Keratinocyte (primary cell): Measurements from ENCODE around the gene HDDC2. TPM values are rescaled to one million over a fixed set of nuclear protein-coding genes. Genes with fewer than 3 reads are reported as not detected.

Source experiments
- DNase-seq: peaks from one replicate; pipeline ENCODE4 v3.0.0-alpha.2; 2011; ENCODE audit warnings: low read depth, missing footprints, low spot score
- FAIRE-seq: peaks from 2 replicates; lab custom pipeline; 2011; peaks lifted over from hg19 to GRCh38; lab: Jason Lieb, UNC
- H2AFZ ChIP-seq: 2 replicates; pipeline ENCODE4 v1.6.0; 2012; ENCODE audit warnings: low read length, control low read depth, inconsistent platforms; ENCODE audit not compliant: control insufficient read depth
- H3K27ac ChIP-seq: 2 replicates; pipeline ENCODE4 v1.5.1; 2011; ENCODE audit warnings: low read length; ENCODE audit not compliant: control insufficient read depth, insufficient read depth
- H3K27me3 ChIP-seq: 3 replicates; pipeline ENCODE4 v1.6.0; 2011; ENCODE audit warnings: low read length; ENCODE audit not compliant: control insufficient read depth, insufficient read depth; ENCODE audit errors: extremely low read depth
- H3K36me3 ChIP-seq, 2 experiments: 2 replicates in 1 of 2; 3 replicates in 1 of 2; pipeline ENCODE4 v1.5.1; 2011; ENCODE audit warnings: low read length in 2 of 2, mild to moderate bottlenecking in 1 of 2; ENCODE audit not compliant: control insufficient read depth in 2 of 2, insufficient read depth in 2 of 2; ENCODE audit errors: extremely low read depth in 1 of 2
- H3K4me1 ChIP-seq: 3 replicates; pipeline ENCODE4 v1.5.1; 2011; ENCODE audit warnings: low read length; ENCODE audit not compliant: control insufficient read depth, insufficient read depth; ENCODE audit errors: extremely low read depth
- H3K4me2 ChIP-seq: 3 replicates; pipeline ENCODE4 v1.6.0; 2011; ENCODE audit warnings: low read depth, low read length; ENCODE audit not compliant: control insufficient read depth, insufficient read depth; ENCODE audit errors: extremely low read depth
- H3K4me3 ChIP-seq, 3 experiments: fragments of 200-600 bp in 1 of 3; sonication (generic) in 1 of 3; 2 replicates in 2 of 3; 3 replicates in 1 of 3; pipeline ENCODE4 v1.5.1; 2011 to 2016; ENCODE audit warnings: low read length in 3 of 3, mild to moderate bottlenecking in 3 of 3, control low read depth in 2 of 3, inconsistent platforms in 1 of 3, low read depth in 1 of 3, mixed read lengths in 1 of 3, mixed run types in 1 of 3, moderate library complexity in 1 of 3; ENCODE audit not compliant: control insufficient read depth in 2 of 3, insufficient read depth in 2 of 3; ENCODE audit errors: extremely low read depth in 1 of 3
- H3K79me2 ChIP-seq: 2 replicates; pipeline ENCODE4 v1.6.0; 2012; ENCODE audit warnings: low read length; ENCODE audit not compliant: control insufficient read depth, insufficient read depth
- H3K9ac ChIP-seq: 3 replicates; pipeline ENCODE4 v1.6.0; 2011; ENCODE audit warnings: low read length; ENCODE audit not compliant: control insufficient read depth, insufficient read depth; ENCODE audit errors: extremely low read depth
- H3K9me1 ChIP-seq: 3 replicates; pipeline ENCODE4 v1.6.0; 2011; ENCODE audit warnings: low read length; ENCODE audit not compliant: control insufficient read depth, insufficient read depth; ENCODE audit errors: extremely low read depth
- H3K9me3 ChIP-seq: 2 replicates; pipeline ENCODE4 v1.5.1; 2012; ENCODE audit warnings: low read depth, low read length; ENCODE audit not compliant: control insufficient read depth
- H4K20me1 ChIP-seq: 3 replicates; pipeline ENCODE4 v1.6.0; 2011; ENCODE audit warnings: low read length; ENCODE audit not compliant: control insufficient read depth, insufficient read depth; ENCODE audit errors: extremely low read depth
- CTCF ChIP-seq, 3 experiments: IDR thresholded peaks in 1 of 3; conservative IDR thresholded peaks in 1 of 3; optimal IDR thresholded peaks in 1 of 3; 2 replicates in 2 of 3; 3 replicates in 1 of 3; pipeline versions ENCODE3 to v1.5.1; 2011; ENCODE audit warnings: low read length in 3 of 3, mild to moderate bottlenecking in 3 of 3, moderate library complexity in 2 of 3, control low read depth in 1 of 3, inconsistent platforms in 1 of 3; ENCODE audit not compliant: insufficient read depth in 2 of 3; ENCODE audit errors: extremely low read depth in 1 of 3
- EZH2 ChIP-seq: IDR thresholded peaks from one replicate; pipeline ENCODE4 v1.6.1; 2012; ENCODE audit warnings: inconsistent platforms, mild to moderate bottlenecking, low read length, moderate library complexity
- dilution Hi-C: fragments of 300-500 bp; cut with MboI; formaldehyde crosslinking; loops from one replicate; pipeline ENCODE4 v1.7.0; 2020; ENCODE audit warnings: low sequenced_read_pairs; ENCODE audit not compliant: extremely low pct_ligation_motif_present
- polyA plus RNA-seq, 5 experiments: library from polyadenylated mRNA; depleted of rRNA in 3 of 5; stranded (reverse) in 3 of 5; stranded (forward) in 1 of 5; unstranded in 1 of 5; fragments of >200 nt; gene quantifications; 1 replicate in 1 of 5; 2 replicates in 3 of 5; 3 replicates in 1 of 5; pipeline versions ENCODE4 v1.2.1 to v1.2.3, GENCODE V29; 2011 to 2012; ENCODE audit warnings: missing spikeins in 2 of 5, low read depth in 1 of 5, low replicate concordance in 1 of 5

HDDC2 gene
- polyA plus RNA-seq, 1 donor (not counting 4 experiments of a cell fraction or from before 2014, with no cell fraction given) = 75.8 TPM

- no peak for TF ChIP-seq CTCF (optimal IDR thresholded peaks at IDR 0.05 in 1 of 3, IDR thresholded peaks at IDR 0.05 in 1 of 3, conservative IDR thresholded peaks at IDR 0.05 in 1 of 3; ENCODE audit: extremely low read depth in 1 of 3, insufficient read depth in 2 of 3, low read length in 3 of 3)
- TF ChIP-seq EZH2 = no peak
- Histone ChIP-seq H4K20me1 (no peaks in the 10 kb centered on the region), H3K4me3 (no peak overlapping the region), H3K9me1 (no peaks in the 10 kb centered on the region), H2AFZ (no peak overlapping the region), H3K27me3 (no peaks in the 10 kb centered on the region), H3K4me1 (peaks cover 14% of the 10 kb centered on the region), H3K4me2 (no peak overlapping the region), H3K79me2 (no peaks in the 10 kb centered on the region), H3K36me3 (peaks cover 1 to 4% of the 10 kb centered on the region in 2 experiments), H3K9ac (no peak overlapping the region), H3K9me3 (no peaks in the 10 kb centered on the region), H3K27ac (no peak overlapping the region)
- no peak for FAIRE-seq
- DNase-seq = no peak
- dilution Hi-C loops = no loop called here
Measured at GRCh38 chr6:125246566-125246965, 55.2 kb downstream of the HDDC2 start.

- peaks cover 0 to 4% of the 10 kb centered on the region in 2 experiments for H3K36me3 ChIP-seq
- H3K9ac ChIP-seq = no peak overlapping the region
- no peak overlapping the region for H3K4me3 ChIP-seq
- no peaks in the 10 kb centered on the region for H3K9me1 ChIP-seq
- peak overlapping the region; percentile 34 for H3K4me2 ChIP-seq
- H3K27ac ChIP-seq = no peak overlapping the region
- no peaks in the 10 kb centered on the region for H3K27me3 ChIP-seq
- H2AFZ ChIP-seq = peak overlapping the region; percentile 37
- FAIRE-seq (peak; percentile 48), DNase-seq (no peak)
- peaks cover 14% of the 10 kb centered on the region for H3K4me1 ChIP-seq
- H4K20me1 ChIP-seq = no peaks in the 10 kb centered on the region
- TF ChIP-seq EZH2 = no peak
- TF ChIP-seq CTCF (optimal IDR thresholded peaks at IDR 0.05 in 1 of 3, IDR thresholded peaks at IDR 0.05 in 1 of 3, conservative IDR thresholded peaks at IDR 0.05 in 1 of 3; ENCODE audit: extremely low read depth in 1 of 3, insufficient read depth in 2 of 3, low read length in 3 of 3) = no peak
- no peaks in the 10 kb centered on the region for H3K79me2 ChIP-seq
- dilution Hi-C loops = no loop called here
- no peaks in the 10 kb centered on the region for H3K9me3 ChIP-seq
Measured at GRCh38 chr6:125245523-125246264, 56.1 kb downstream of the HDDC2 start.
